GM12878 (cell line): ENCODE data around the gene APLP2. TPM values are rescaled to one million over a fixed set of nuclear protein-coding genes. Genes with fewer than 3 reads are reported as not detected.

Source experiments
- ATAC-seq: fragments of 200-7000 bp; cut with Tn5 transposase; 3 replicates; pipeline ENCODE4 v1.9.1; 2020; ENCODE audit warnings: mild to moderate bottlenecking, moderate library complexity
- BruUV-seq: library from RNA; stranded (reverse); fragments of 400-500 nt; replicated peaks from 2 replicates; lab custom pipeline; 2021; lab: Mats Ljungman, UMichigan
- CTCF ChIA-PET: fragments of 300-600 bp; sonication (Branson Sonifier 250); formaldehyde crosslinking; extraction: SDS; loops from one replicate; lab custom pipeline; 2021; ENCODE audit warnings: inconsistent platforms; lab: Yijun Ruan, JAX
- POLR2A ChIA-PET: fragments of 350-600 bp; formaldehyde crosslinking; extraction: SDS; loops from one replicate; lab custom pipeline; 2021; ENCODE audit warnings: inconsistent platforms; lab: Charles Lee
- RAD21 ChIA-PET: fragments of 300-600 bp; sonication (Branson Sonifier 250); formaldehyde crosslinking; loops from one replicate; lab custom pipeline; 2023; ENCODE audit warnings: antibody characterized with exemption; ENCODE audit not compliant: unreplicated experiment; lab: Charles Lee
- SMC1A ChIA-PET: fragments of 300-600 bp; sonication (Branson Sonifier 250); formaldehyde crosslinking; loops from one replicate; lab custom pipeline; 2023; ENCODE audit not compliant: unreplicated experiment, uncharacterized antibody; lab: Charles Lee
- DNase-seq: peaks from one replicate; pipeline ENCODE4 v3.0.0-alpha.2; 2011; ENCODE audit warnings: low read depth, low spot score
- FAIRE-seq: peaks from 3 replicates; lab custom pipeline; 2011; peaks lifted over from hg19 to GRCh38; lab: Jason Lieb, UNC
- H2AFZ ChIP-seq: 2 replicates; pipeline ENCODE4 v1.6.0; 2011; ENCODE audit warnings: low read depth, low read length, control low read depth; ENCODE audit not compliant: control insufficient read depth
- H3K27ac ChIP-seq: 2 replicates; pipeline ENCODE4 v1.5.1; 2011; ENCODE audit warnings: control low read depth; ENCODE audit not compliant: control insufficient read depth, insufficient read depth
- H3K27me3 ChIP-seq, 2 experiments: replicated peaks in 1 of 2; 2 replicates each; pipeline versions ENCODE4 v1.6.0 to v1.6.1; 2011; ENCODE audit warnings: low read length in 1 of 2; ENCODE audit not compliant: control insufficient read depth in 2 of 2, insufficient read depth in 2 of 2
- H3K36me3 ChIP-seq, 2 experiments: 2 replicates each; pipeline ENCODE4 v1.5.1; 2011; ENCODE audit warnings: low read length in 1 of 2; ENCODE audit not compliant: control insufficient read depth in 2 of 2, insufficient read depth in 2 of 2
- H3K4me1 ChIP-seq: 2 replicates; pipeline ENCODE4 v1.6.1; 2011; ENCODE audit warnings: mild to moderate bottlenecking, low read length, moderate library complexity, mixed read lengths; ENCODE audit not compliant: control insufficient read depth, insufficient read depth
- H3K4me2 ChIP-seq: 2 replicates; pipeline ENCODE4 v1.6.0; 2011; ENCODE audit warnings: control low read depth; ENCODE audit not compliant: control insufficient read depth, insufficient read depth
- H3K4me3 ChIP-seq: fragments of 200-600 bp; sonication (generic); 2 replicates; pipeline ENCODE4 v1.5.1; 2016
- H3K79me2 ChIP-seq: 2 replicates; pipeline ENCODE4 v1.6.0; 2011; ENCODE audit warnings: low read length; ENCODE audit not compliant: control insufficient read depth, insufficient read depth
- H3K9ac ChIP-seq: 2 replicates; pipeline ENCODE4 v1.8.0; 2011; ENCODE audit warnings: low read length, control low read depth, mixed read lengths; ENCODE audit not compliant: control insufficient read depth, insufficient read depth
- H3K9me3 ChIP-seq: replicated peaks from 3 replicates; pipeline ENCODE4 v1.5.1; 2011; ENCODE audit warnings: mild to moderate bottlenecking, low read length; ENCODE audit not compliant: control insufficient read depth, insufficient read depth
- H4K20me1 ChIP-seq: 2 replicates; pipeline ENCODE4 v1.6.0; 2011; ENCODE audit not compliant: control insufficient read depth, insufficient read depth
- BRCA1 ChIP-seq: IDR thresholded peaks from 2 replicates; pipeline ENCODE4 v1.6.1; 2011; ENCODE audit warnings: low read depth, low read length, improper control_type of control experiment
- CBX3 ChIP-seq: fragments of 200-600 bp; sonication (generic); IDR thresholded peaks from 2 replicates; pipeline ENCODE4 v1.6.1; 2016; ENCODE audit warnings: low read depth, borderline replicate concordance
- CBX5 ChIP-seq: sonication (generic); IDR thresholded peaks from 2 replicates; pipeline ENCODE4 v1.6.1; 2016; ENCODE audit warnings: low read depth, moderate library complexity, mild to moderate bottlenecking, inconsistent platforms
- CTCF ChIP-seq, 3 experiments: IDR thresholded peaks in 2 of 3; conservative IDR thresholded peaks in 1 of 3; 2 replicates each; pipeline ENCODE4 v1.5.1; 2011; ENCODE audit warnings: low read depth in 3 of 3, low read length in 3 of 3, mild to moderate bottlenecking in 3 of 3, control low read depth in 2 of 3, moderate library complexity in 2 of 3, inconsistent platforms in 1 of 3, mixed read lengths in 1 of 3; ENCODE audit not compliant: control insufficient read depth in 2 of 3, insufficient read depth in 1 of 3; ENCODE audit errors: extremely low read depth in 1 of 3
- GABPA ChIP-seq: IDR thresholded peaks from 2 replicates; pipeline ENCODE4 v1.6.1; 2014; ENCODE audit warnings: antibody characterized with exemption, low read depth, mild to moderate bottlenecking, inconsistent platforms
- HSF1 ChIP-seq: fragments of 150-350 bp; IDR thresholded peaks from 2 replicates; pipeline ENCODE4 v1.6.1; 2014; ENCODE audit warnings: mild to moderate bottlenecking, low read depth, low read length
- NFIC ChIP-seq: IDR thresholded peaks from 2 replicates; pipeline ENCODE4 v1.6.1; 2012; ENCODE audit warnings: low read depth, mild to moderate bottlenecking, inconsistent platforms, low read length, moderate library complexity
- PAX8 ChIP-seq: fragments of 450-650 bp; IDR thresholded peaks from 2 replicates; pipeline ENCODE4 v1.6.1; 2017; ENCODE audit warnings: mild to moderate bottlenecking, moderate library complexity
- PML ChIP-seq: IDR thresholded peaks from 2 replicates; pipeline ENCODE4 v1.6.1; 2012; ENCODE audit warnings: low read length, inconsistent platforms
- SMC3 ChIP-seq: IDR thresholded peaks from 2 replicates; pipeline ENCODE4 v1.6.1; 2011; ENCODE audit warnings: low read length, improper control_type of control experiment, borderline replicate concordance
- YBX1 ChIP-seq: fragments of 450-650 bp; IDR thresholded peaks from 2 replicates; pipeline ENCODE4 v1.6.1; 2016; ENCODE audit warnings: antibody characterized with exemption
- YY1 ChIP-seq: IDR thresholded peaks from 2 replicates; pipeline ENCODE4 v1.6.1; 2011; ENCODE audit warnings: low read depth, mild to moderate bottlenecking, low read length
- WGBS: methylation state at CpG from one replicate; pipeline ENCODE4 v1.1.6; 2016; ENCODE audit warnings: low lambda C conversion rate; ENCODE audit not compliant: insufficient replicate concordance, insufficient coverage; ENCODE audit errors: missing lambda C conversion rate; 5-methylcytosine and 5-hydroxymethylcytosine counted together
- in situ Hi-C: fragments of 300-500 bp; cut with MboI; formaldehyde crosslinking; loops from 9 replicates; pipeline ENCODE4 v1.14.3; 2018; ENCODE audit warnings: mixed read lengths
- intact Hi-C: fragments of 100-400 bp; cut with micrococcal nuclease; formaldehyde crosslinking; loops from one replicate; pipeline ENCODE4 v1.14.2; 2022; ENCODE audit not compliant: unreplicated experiment
- polyA plus RNA-seq, 11 experiments: library from polyadenylated mRNA; depleted of rRNA in 4 of 11; unstranded in 6 of 11; stranded (reverse) in 5 of 11; fragments of >200 nt; fragmentation: Nextera tagmentation in 4 of 11; fragmentation: Illumina TruSeq in 1 of 11; extraction: Ambion mirVana in 4 of 11; extraction: Trizol in 1 of 11; gene quantifications; 1 replicate in 1 of 11; 2 replicates in 10 of 11; pipeline versions ENCODE4 v1.2.1 to v1.2.3, GENCODE V29; 2011 to 2016; ENCODE audit warnings: inconsistent platforms in 2 of 11, missing spikeins in 2 of 11, low read depth in 1 of 11
- total RNA-seq, 4 experiments: library from RNA; depleted of rRNA in 3 of 4; stranded (reverse); fragments of >200 nt in 3 of 4; fragmentation: Illumina TruSeq in 1 of 4; extraction: Trizol in 1 of 4; gene quantifications; 2 replicates each; pipeline versions ENCODE4 v1.2.1 to v1.2.3, GENCODE V29; 2013 to 2021
- TF ChIP-seq, protein P1 (sequence below): IDR thresholded peaks from 2 replicates; pipeline ENCODE4 v1.6.1; 2011; ENCODE audit warnings: borderline replicate concordance, low read depth, mild to moderate bottlenecking, moderate library complexity, low read length; ENCODE audit not compliant: insufficient read depth, poor library complexity, severe bottlenecking

Gene APLP2
- total and polyA plus RNA-seq, 10 of the 15 experiments (the other 5 are each of a cell fraction or from before 2014, with no cell fraction given), result 2.3 to 38.8 (median 21.3) TPM

- no peak for TF ChIP-seq BRCA1
- no peak for TF ChIP-seq HSF1
- TF ChIP-seq NFIC, result no peak
- no peak for TF ChIP-seq PAX8
- no peak for TF ChIP-seq YBX1
- TF ChIP-seq PML, result no peak
- no peak for TF ChIP-seq CBX3
- no peak for TF ChIP-seq GABPA
- no peak for TF ChIP-seq YY1
These were observed 75.7 kb downstream of the APLP2 start (continued) for GRCh38 chr11:130145311-130145812.

DNA sequence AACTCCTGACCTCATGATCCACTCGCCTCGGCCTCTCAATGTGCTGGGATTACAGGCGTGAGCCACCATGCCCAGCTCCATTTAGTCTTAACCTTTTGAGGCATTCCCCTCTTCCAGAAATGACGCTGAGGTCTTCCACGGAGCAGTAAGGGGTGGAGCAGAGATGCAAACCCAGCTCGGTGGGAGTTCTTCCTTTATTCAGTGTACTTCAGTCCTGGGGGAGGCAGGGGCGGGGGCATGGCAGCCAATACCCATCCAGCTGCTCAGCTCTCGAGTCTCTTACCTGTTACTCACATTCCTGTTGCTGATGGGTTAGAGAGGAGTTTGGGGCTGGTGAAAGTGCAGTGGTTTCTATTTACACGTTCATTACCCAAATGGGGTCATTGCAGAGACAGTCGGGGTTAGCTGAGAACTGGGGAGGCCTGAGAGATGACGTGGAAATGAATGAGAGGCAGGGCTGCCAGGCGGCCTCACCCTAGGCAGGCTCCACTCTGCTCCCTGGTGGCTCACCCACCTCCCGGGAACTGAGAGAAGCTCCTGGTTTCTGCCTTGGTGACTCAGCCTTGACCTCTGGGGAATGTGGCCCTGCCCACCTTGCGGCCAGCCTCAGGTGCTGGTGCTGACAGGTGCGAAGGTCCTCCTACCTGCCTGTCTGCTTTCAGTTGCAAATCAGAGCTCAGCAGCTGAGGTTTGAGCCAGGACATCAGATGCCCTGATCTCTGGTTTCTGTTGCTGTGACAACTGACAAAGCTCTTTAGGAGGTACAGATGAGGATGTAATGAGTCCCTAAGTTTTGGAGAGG is 76.5 kb downstream of the APLP2 start:
- WGBS, result 54% methylated on average over 15 of the region's 15 CpGs
- Histone ChIP-seq H3K27ac (no peak overlapping the region), H3K4me1 (peaks cover 42% of the 10 kb centered on the region), H3K9ac (no peak overlapping the region), H3K79me2 (no peaks in the 10 kb centered on the region), H4K20me1 (no peaks in the 10 kb centered on the region; the same call in 1 of the 2 replicates), H3K36me3 (no peaks in the 10 kb centered on the region), H3K4me3 (no peak overlapping the region), H3K27me3 (no peaks in the 10 kb centered on the region), H3K9me3 (no peaks in the 10 kb centered on the region; the same call in 2 of the 3 replicates), H2AFZ (no peak overlapping the region)
- peak; percentile 67 for ATAC-seq
- in situ Hi-C loops, result no loop called here
- intact Hi-C loops, result loop anchor here (5.0 kb wide), 1 partner anchor 36 kb away; no protein-coding TSS in a partner anchor
- ChIA-PET SMC1A (interaction anchor here (1.1 to 5.0 kb wide), 10 partner anchors 13 to 225 kb away, joined by 3 to 33 read pairs (median 4); partner anchors contain the start of gene ST14), POLR2A (interaction anchor here (0.7 to 1.0 kb wide), 3 partner anchors 17 to 251 kb away, joined by 3 read pairs; no protein-coding TSS in a partner anchor), RAD21 (interaction anchor here (0.9 to 3.9 kb wide), 7 partner anchors 14 to 265 kb away, joined by 3 to 30 read pairs (median 4); no protein-coding TSS in a partner anchor), CTCF (interaction anchor here (0.8 to 3.5 kb wide), 9 partner anchors 9 to 223 kb away, joined by 3 to 45 read pairs (median 3); partner anchors contain the start of gene PRDM10)
- no peak for DNase-seq
- BruUV-seq, result no TSS peak
- no peak for FAIRE-seq
- TF ChIP-seq SMC3 (0 out of 2 replicates have a peak, but pooled peaks have one; percentile 8), CTCF (IDR thresholded peaks at IDR 0.05 in 2 of 3, conservative IDR thresholded peaks at IDR 0.05 in 1 of 3; ENCODE audit: control insufficient read depth in 2 of 3, extremely low read depth in 1 of 3, insufficient read depth in 1 of 3, low read depth in 3 of 3, low read length in 3 of 3) (peak in 1 of 3 experiments; percentile 17; a peak in 1 of 6 replicates), CBX5 (no peak)
- TF ChIP-seq, protein P1, sequence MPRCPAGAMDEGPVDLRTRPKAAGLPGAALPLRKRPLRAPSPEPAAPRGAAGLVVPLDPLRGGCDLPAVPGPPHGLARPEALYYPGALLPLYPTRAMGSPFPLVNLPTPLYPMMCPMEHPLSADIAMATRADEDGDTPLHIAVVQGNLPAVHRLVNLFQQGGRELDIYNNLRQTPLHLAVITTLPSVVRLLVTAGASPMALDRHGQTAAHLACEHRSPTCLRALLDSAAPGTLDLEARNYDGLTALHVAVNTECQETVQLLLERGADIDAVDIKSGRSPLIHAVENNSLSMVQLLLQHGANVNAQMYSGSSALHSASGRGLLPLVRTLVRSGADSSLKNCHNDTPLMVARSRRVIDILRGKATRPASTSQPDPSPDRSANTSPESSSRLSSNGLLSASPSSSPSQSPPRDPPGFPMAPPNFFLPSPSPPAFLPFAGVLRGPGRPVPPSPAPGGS, result no peak
- TF ChIP-seq, all 136 proteins: peak for 2
- H3K4me2 ChIP-seq, result no peak overlapping the region
